SK-N-SH treated with all-trans-retinoic acid at 6 μM for 48 hours (cell line): ENCODE results near the gene C11orf97.

Experiments used
- GLIS3 ChIP-seq: fragments of 250-450 bp; sonication (Bioruptor Pico); IDR thresholded peaks from 2 replicates; pipeline ENCODE4 v1.5.0; 2020; ENCODE audit warnings: mild to moderate bottlenecking, moderate library complexity
- PPARA ChIP-seq: fragments of 250-450 bp; sonication (Bioruptor Pico); IDR thresholded peaks from 2 replicates; pipeline ENCODE4 v1.5.0; 2020; ENCODE audit warnings: mild to moderate bottlenecking, borderline replicate concordance
- RARB ChIP-seq: fragments of 250-450 bp; sonication (Bioruptor Pico); IDR thresholded peaks from 2 replicates; pipeline ENCODE4 v1.8.0; 2021; ENCODE audit warnings: mild to moderate bottlenecking, moderate library complexity
- ZC3H10 ChIP-seq: fragments of 250-450 bp; sonication (Bioruptor Pico); IDR thresholded peaks from 2 replicates; pipeline ENCODE4 v1.5.1; 2021; ENCODE audit warnings: mild to moderate bottlenecking, moderate library complexity
- ZNF70 ChIP-seq: fragments of 450-650 bp; formaldehyde crosslinking; IDR thresholded peaks from 2 replicates; pipeline ENCODE4 v1.5.0; 2020; ENCODE audit warnings: mild to moderate bottlenecking, moderate library complexity
- ZNF8 ChIP-seq: fragments of 450-650 bp; formaldehyde crosslinking; IDR thresholded peaks from 2 replicates; pipeline ENCODE4 v1.5.0; 2020; ENCODE audit warnings: mild to moderate bottlenecking, moderate library complexity
- TF ChIP-seq, protein P1 (sequence below): fragments of 250-450 bp; sonication (Bioruptor Pico); IDR thresholded peaks from 2 replicates; pipeline ENCODE4 v1.8.0; 2020; ENCODE audit warnings: mild to moderate bottlenecking, moderate library complexity, borderline replicate concordance

DNA sequence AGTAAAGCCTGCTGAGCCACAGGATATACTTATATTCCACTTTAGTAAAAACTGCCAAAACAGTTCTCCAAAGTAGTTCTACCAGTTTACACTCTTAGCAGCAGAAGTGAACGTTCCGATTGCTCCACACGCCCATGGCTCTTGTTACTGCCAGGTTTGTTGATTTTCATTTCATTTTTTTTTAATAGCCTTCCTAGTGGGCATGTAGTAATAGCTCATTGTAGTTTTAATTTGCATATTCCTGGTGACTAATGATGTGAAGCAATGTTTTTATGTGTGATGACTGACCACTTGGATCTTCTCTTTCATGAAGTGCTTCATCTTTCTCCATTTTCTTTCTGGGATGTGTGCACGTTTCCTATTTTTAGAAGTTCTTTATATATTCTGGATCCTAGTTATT is 4.8 kb upstream of the C11orf97 start:
- TF ChIP-seq GLIS3 (no peak), RARB (CRISPR knock-in tag) (no peak), PPARA (CRISPR knock-in tag) (no peak), ZNF8 (CRISPR knock-in tag) (no peak), ZC3H10 (CRISPR knock-in tag) (no peak), ZNF70 (no peak)
- TF ChIP-seq, protein P1, sequence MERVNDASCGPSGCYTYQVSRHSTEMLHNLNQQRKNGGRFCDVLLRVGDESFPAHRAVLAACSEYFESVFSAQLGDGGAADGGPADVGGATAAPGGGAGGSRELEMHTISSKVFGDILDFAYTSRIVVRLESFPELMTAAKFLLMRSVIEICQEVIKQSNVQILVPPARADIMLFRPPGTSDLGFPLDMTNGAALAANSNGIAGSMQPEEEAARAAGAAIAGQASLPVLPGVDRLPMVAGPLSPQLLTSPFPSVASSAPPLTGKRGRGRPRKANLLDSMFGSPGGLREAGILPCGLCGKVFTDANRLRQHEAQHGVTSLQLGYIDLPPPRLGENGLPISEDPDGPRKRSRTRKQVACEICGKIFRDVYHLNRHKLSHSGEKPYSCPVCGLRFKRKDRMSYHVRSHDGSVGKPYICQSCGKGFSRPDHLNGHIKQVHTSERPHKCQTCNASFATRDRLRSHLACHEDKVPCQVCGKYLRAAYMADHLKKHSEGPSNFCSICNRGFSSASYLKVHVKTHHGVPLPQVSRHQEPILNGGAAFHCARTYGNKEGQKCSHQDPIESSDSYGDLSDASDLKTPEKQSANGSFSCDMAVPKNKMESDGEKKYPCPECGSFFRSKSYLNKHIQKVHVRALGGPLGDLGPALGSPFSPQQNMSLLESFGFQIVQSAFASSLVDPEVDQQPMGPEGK (CRISPR knock-in tag) = no peak
